GM21528 (cell line): ENCODE data around the gene CNFN.
"Not testable (repeated sequence)": the region's sequence is repeated elsewhere in the genome, so short reads cannot be mapped to it uniquely, and the experiment has no call there.

ENCODE experiments used
- ATAC-seq: cut with Tn5 transposase; IDR thresholded peaks from one replicate; pipeline ENCODE4 v1.9.1; 2021; ENCODE audit warnings: mild to moderate bottlenecking, moderate library complexity; ENCODE audit not compliant: unreplicated experiment, low FRiP score

The CNFN gene

DNA sequence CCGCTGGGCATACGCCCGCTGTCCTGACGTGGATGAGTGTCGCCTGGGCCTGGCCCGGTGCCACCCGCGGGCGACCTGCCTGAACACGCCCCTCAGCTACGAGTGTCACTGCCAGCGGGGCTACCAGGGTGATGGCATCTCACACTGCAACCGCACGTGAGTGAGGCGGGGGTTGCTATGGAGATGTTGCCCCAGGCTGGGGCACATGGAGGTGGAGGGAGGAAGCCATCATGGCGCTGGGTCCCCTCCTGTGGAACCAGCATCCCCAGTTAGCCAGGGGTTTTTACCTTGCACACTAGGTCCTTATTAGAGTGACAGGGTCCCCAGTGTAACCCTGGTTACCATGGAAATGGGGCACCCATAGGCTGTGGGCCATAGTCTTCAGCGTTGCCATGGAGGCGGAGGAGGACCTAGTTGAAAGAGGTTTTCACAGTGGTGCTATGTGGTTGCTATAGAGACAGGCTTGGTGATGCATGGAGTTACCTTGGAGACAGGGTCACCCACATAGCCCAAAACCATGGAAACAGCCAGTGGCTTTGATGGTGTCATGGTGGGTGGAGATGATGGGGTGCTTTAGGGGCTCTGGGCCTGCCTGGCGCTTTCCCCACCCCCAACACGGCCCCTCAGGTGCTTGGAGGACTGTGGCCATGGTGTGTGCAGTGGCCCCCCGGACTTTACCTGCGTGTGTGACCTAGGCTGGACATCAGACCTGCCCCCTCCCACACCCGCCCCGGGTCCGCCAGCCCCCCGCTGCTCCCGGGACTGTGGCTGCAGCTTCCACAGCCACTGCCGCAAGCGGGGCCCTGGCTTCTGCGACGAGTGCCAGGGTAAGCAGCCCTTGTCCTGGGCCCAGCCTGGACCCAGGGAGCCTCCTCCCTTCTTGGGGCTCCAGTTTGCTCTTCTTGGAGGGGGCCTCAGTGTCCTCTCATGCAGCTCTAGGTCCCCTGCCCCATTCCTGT lies 37.5 kb downstream of the CNFN start:
- ATAC-seq = no peak

DNA sequence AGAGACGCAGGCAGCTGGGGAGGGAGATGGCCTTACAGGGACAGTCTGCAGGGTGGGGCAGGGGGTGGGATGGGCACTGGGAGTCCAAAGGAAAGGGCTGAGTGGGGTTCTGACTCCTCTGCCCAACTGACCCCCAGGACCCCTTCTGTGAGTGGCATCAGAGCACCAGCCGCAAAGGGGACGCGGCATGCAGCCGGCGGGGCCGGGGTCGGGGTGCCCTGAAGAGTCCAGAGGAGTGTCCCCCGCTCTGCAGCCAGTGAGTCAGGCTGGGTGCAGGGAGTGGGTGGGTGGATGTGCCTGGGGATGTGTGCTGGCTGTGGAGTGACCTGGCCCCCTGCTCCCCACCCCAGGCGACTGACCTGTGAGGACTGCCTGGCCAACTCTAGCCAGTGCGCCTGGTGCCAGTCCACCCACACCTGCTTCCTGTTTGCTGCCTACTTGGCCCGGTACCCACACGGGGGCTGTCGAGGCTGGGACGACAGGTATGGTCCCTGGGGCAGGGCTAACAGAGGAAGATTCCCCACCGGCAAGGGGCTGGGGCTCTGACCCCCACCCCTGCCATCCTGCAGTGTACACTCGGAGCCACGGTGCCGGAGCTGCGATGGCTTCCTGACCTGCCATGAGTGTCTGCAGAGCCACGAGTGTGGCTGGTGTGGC lies 38.9 kb downstream of the CNFN start:
- no peak for ATAC-seq

DNA sequence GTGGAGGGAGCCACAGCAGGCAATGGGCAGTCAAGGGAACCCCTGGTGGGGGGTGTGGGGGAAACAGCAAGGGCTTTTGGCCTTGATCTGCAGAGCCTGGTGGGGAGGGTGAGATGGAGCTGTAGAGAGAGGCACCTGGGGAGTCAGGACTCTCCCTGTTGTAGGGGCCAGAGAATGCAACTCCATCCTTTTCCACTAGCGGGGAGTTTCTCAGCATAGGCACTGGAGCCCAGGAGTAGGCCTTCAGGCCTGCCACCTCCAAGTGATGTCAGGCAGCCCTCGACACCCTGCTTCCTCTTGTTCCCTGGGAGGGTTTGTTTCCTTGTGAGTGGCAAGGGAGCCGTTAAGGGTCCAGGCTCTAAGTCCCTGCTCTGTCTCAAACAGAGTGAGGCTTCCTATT lies 39.7 kb downstream of the CNFN start:
- ATAC-seq = no peak

DNA sequence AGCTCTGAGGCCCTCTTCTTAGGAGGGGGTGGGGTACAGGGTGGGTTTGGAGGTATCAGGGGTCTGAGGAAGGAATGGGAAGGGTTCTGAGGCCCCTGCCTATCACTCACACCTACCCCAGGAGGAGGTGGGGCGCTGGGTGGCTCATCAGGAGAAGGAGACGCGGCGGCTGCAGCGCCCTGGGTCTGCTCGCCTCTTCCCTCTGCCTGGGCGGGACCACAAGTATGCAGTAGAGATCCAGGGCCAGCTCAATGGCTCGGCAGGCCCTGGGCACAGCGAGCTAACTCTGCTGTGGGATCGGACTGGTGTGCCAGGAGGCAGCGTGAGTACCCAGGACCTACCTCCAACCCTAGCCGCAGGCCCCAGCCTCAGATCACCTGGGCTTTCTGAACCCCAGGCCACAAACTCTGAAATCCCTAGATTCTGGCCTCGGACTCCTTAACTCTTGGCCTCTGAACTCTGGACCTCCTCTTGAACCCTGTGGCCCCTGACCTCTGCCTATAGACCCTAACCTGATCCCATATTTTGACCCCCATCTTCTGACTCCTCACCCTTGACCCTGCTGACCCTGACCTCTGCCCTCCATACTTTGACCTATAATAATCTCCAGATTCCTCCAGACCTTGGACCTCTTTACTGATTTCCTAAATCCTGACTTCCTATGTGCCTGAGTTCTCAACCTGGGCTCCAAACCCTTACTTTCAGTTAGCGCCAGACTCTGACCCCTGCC lies 40.6 kb downstream of the CNFN start:
- ATAC-seq = no peak

DNA sequence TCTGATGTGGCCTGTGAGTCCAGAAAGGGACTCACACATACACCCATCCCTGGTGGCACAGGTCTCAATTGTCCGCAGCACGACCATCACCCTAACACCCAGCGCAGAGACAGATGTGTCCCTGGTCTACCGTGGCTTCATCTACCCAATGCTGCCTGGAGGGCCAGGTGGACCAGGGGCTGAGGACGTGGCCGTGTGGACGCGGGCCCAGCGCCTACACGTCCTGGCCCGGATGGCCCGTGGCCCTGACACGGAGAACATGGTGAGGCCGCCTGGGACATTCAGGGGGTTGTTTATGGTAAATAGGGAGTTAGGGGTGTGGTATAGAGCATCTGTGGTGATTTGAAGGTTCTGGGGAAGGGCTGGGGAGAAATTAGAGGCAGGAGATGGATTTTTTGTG lies 41.9 kb downstream of the CNFN start:
- ATAC-seq = no peak

DNA sequence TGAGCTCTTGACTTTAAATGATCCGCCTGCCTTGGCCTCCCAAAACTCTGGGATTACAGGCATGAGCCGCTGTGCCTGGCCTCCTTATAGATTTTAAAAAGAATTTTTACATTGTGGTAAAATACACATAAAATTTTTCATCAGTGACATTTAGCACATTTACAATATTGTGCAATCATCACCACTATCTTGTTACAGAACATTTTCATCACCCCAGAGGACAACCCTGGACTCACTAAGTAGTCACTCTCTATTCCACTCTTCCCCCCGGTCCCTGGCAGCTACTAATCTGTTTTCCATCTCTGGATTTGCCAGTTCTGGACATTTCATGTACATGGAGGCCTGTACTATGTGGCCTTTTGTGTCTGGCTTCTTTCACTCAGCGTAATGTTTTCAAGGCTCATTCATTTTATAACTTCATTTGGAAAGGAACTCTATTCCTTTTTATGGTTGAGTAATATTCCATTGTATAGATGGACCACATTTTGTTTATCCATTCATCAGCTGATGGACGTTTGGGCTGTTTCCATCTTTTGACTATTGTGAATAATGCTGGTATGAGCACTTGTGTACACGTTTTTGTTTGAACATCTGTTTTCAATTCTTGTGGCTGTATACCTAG lies 44.8 kb downstream of the CNFN start:
- no peak for ATAC-seq

DNA sequence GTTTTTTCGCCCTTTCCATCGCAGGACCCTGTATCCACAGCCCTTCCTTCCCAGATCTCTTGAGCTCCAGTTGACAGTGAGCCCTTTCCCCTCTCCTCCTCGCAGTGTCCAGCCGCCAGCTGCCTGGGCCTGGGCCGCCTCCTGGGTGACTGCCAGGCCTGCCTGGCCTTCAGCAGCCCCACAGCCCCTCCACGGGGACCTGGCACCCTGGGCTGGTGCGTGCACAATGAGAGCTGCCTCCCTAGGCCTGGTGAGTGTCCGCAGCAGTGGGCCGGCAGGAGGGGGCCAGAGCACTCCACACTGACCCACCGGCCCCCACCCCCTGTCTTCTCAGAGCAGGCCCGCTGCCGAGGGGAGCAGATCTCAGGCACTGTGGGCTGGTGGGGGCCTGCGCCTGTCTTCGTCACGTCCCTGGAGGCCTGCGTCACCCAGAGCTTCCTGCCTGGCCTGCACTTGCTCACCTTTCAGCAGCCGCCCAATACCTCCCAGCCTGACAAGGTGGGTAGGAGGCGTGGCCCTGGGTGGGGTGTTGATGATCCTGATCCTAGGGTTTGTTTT lies 45.7 kb downstream of the CNFN start:
- ATAC-seq = no peak

DNA sequence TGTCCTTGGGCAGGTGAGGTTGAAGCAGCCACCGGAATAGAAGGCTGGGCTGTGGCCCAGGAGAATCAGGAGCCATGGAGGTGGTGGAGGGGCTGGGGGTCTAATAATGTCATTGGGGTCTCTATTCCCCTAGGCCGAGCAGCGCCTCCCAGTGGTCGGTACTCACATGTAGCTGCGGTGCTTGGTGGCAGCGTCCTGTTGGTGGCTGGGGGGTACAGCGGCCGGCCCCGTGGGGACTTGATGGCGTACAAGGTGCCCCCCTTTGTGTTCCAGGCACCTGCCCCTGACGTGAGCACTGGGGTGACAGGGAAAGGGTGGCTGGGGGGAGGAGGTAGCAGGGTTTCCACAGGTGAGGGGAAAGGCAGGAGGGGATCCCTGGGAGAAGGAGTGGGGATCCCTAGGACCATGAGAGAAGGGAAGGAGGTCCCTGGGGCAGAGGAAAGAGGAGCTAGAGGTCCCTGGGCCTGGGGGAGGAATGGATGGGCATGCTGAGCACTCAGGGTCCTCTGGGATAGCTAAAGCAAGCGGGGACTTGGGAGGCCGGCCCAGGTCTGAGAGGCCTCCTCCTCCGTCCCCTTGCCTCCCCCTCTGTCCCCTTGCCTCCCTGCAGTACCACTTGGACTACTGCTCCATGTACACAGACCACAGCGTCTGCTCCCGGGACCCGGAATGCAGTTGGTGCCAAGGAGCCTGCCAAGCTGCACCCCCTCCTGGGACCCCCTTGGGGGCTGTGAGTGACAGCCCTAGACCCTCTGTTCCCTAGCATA lies 46.6 kb downstream of the CNFN start:
- no peak for ATAC-seq

DNA sequence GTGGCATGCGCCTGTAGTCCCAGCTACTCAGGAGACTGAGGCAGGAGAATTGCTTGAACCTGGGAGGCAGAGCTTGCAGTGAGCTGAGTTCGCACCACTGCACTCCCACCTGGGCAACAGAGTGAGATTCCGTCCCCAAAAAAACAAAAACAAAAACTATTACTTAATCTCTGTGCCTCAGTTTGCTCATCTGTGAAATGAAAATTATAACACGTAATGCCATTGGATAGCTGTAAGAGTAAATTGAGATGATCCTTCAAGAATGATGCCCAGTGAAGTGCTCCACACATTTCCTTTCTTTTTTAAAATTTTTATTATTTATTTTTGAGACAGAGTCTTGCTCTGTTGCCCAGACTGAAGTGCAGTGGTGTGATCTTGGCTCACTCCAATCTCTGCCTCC lies 50.2 kb downstream of the CNFN start:
- ATAC-seq = not testable (repeated sequence)

DNA sequence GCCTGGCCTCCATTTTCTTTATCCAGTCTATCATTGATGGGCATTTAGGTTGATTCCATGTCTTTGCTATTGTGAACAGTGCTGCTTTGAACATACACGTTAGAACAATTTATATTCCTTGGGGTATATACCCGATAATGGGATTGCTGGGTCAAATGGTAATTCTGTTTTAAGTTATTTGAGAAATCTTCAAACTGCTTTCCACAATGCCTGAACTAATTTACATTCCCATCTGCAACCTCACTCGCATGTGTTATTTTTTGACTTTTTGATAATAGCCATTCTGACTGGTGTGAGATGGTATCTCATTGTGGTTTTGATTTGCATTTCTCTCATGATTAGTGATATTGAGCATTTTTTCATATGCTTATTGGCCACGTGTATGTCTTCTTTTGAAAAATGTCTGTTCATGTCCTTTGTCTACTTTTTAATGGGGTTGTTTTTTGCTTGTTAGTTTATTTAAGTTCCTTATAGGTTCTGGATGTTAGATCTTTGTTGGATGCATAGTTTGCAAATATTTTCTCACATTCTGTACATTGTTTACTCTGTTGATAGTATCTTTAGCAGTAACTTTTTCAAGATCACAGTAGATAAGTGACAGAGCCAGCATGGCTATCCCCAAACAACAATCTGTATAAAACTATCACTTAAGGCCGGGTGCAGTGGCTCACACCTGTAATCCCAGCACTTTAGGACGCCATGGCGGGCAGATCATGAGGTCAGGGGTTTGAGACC lies 50.8 kb downstream of the CNFN start:
- ATAC-seq = not testable (repeated sequence)
